Adrenal gland (tissue), 12 donors: ENCODE results near the gene PCDHGA5. TPM values are rescaled to one million over a fixed set of nuclear protein-coding genes. Genes with fewer than 3 reads are reported as not detected.
"Not testable (repeated sequence)": the region's sequence is repeated elsewhere in the genome, so short reads cannot be mapped to it uniquely, and the experiment has no call there.

Experiments used
- DNase-seq, 7 donors: peaks; one replicate each; pipeline ENCODE4 v3.0.0-alpha.2; 2019 to 2020
- H3K27ac ChIP-seq, 5 donors: fragments of 200-600 bp; sonication (generic) in 4 of 5; 1 replicate in 3 of 5; 2 replicates in 2 of 5; pipeline versions ENCODE4 v1.5.1 to v1.8.0; 2016 to 2020; ENCODE audit warnings: mild to moderate bottlenecking in 1 of 5
- H3K27me3 ChIP-seq: fragments of 200-600 bp; 2 replicates; pipeline ENCODE4 v1.8.0; 2021
- H3K36me3 ChIP-seq, 2 donors: fragments of 200-600 bp; replicated peaks in 1 of 2; 1 replicate in 1 of 2; 2 replicates in 1 of 2; pipeline versions ENCODE4 v1.5.1 to v1.8.0; 2018 to 2022
- H3K4me1 ChIP-seq, 2 donors: fragments of 200-600 bp; replicated peaks in 1 of 2; 1 replicate in 1 of 2; 2 replicates in 1 of 2; pipeline versions ENCODE4 v1.5.1 to v1.8.0; 2018 to 2021
- H3K4me3 ChIP-seq, 4 donors: fragments of 200-600 bp; sonication (generic) in 3 of 4; one replicate each; pipeline ENCODE4 v1.5.1; 2016 to 2018
- H3K9me3 ChIP-seq, 3 donors: fragments of 200-600 bp; sonication (generic) in 1 of 3; replicated peaks in 1 of 3; 1 replicate in 2 of 3; 2 replicates in 1 of 3; pipeline versions ENCODE4 v1.5.1 to v1.8.0; 2016 to 2021
- CTCF ChIP-seq, 6 experiments: fragments of 450-650 bp in 4 of 6; fragments of 200-600 bp in 2 of 6; sonication (generic) in 1 of 6; IDR thresholded peaks; 1 replicate in 5 of 6; 2 replicates in 1 of 6; pipeline versions ENCODE4 v1.5.1 to v1.8.0; 2016 to 2021; ENCODE audit warnings: antibody characterized with exemption in 6 of 6, mild to moderate bottlenecking in 2 of 6, moderate library complexity in 1 of 6
- POLR2A ChIP-seq, 2 donors: fragments of 450-650 bp; IDR thresholded peaks; one replicate each; pipeline ENCODE4 v1.6.1; 2017; ENCODE audit warnings: antibody characterized with exemption in 2 of 2, mild to moderate bottlenecking in 2 of 2, moderate library complexity in 1 of 2
- WGBS, 4 donors: extraction: QIAGEN DNeasy Blood & Tissue Kit in 2 of 4; methylation state at CpG; one replicate each; pipeline versions ENCODE4 v1.1.5 to v1.1.7; 2013 to 2017; 5-methylcytosine and 5-hydroxymethylcytosine counted together
- intact Hi-C, 2 donors: fragments of 100-400 bp; cut with DNase I; formaldehyde crosslinking; loops; one replicate each; pipeline versions ENCODE4 v1.14.1 to v1.15.0; 2022 to 2023
- polyA plus RNA-seq, 3 donors: library from polyadenylated mRNA; stranded (reverse); fragments of 200-250 nt in 2 of 3; fragments of 350-450 nt in 1 of 3; fragmentation: Illumina TruSeq in 1 of 3; extraction: RNeasy Lipid Tissue Mini Kit (QIAGEN cat#74804) in 1 of 3; gene quantifications; one replicate each; pipeline ENCODE4 v1.2.3, GENCODE V29; 2013 to 2014
- total RNA-seq, 9 donors: library from RNA; depleted of rRNA in 4 of 9; stranded (reverse); fragments of >200 nt in 4 of 9; fragments of 120-200 nt in 1 of 9; fragmentation: NEBNext Ultra II Directional in 1 of 9; extraction: Animal tissue kit (Norgen Biotek cat#: 25700) in 1 of 9; gene quantifications; one replicate each; pipeline versions ENCODE4 v1.1.0 to v1.2.4, GENCODE V29; 2013 to 2023
- donor health status: healthy with polysubstance abuse.
- donor health status: Bipolar disorder and iron deficiency.
- donor health status: DM: yes; HTN: yes; CAD: no.
- donor health status: DM: no; HTN: no; CAD: no.
- donor health status: DM: no; HTN: no; CAD: no.
- donor health status: DM: yes; HTN: yes; CAD: no.

PCDHGA5 gene
- total and polyA plus RNA-seq, 12 donors, result 0.24 to 5.9 (median 1.7) TPM

- 17 to 31% (median 21%) methylated on average over 15 to 21 of the region's 21 CpGs for WGBS, 4 donors
- Histone ChIP-seq H3K4me1 (no peaks in the 10 kb centered on the region), H3K36me3 (no peaks in the 10 kb centered on the region), H3K27ac (no peak within 1 kb of the TSS), H3K4me3 (no peak within 1 kb of the TSS), H3K9me3 (peaks cover 0 to 2% (median 0%) of the 10 kb centered on the region in 3 donors), H3K27me3 (peaks cover 5% of the 10 kb centered on the region)
- DNase-seq, result peak in 1 of 7 donors; percentile 27
- TF ChIP-seq CTCF (IDR thresholded peaks at IDR 0.05) (peak in 1 of 6 experiments; percentile 11), POLR2A (IDR thresholded peaks at IDR 0.05) (no peak)
- intact Hi-C loops, result no loop called here
These were observed 33.5 kb upstream of the PCDHGA5 start, which contains the start of gene PCDHGA1 for GRCh38 chr5:141330299-141331080. Gene PCDHGA1 (plus strand): TSS chr5:141330514.

- H3K4me1 ChIP-seq, H3K27me3 ChIP-seq, intact Hi-C loops, DNase-seq, H3K36me3 ChIP-seq, H3K9me3 ChIP-seq, H3K27ac ChIP-seq, H3K4me3 ChIP-seq: not testable (repeated sequence)
- WGBS, 4 donors, result 19 to 58% (median 33%) methylated on average over 4 to 39 of the region's 39 CpGs
These were observed 31.4 kb upstream of the PCDHGA5 start for GRCh38 chr5:141332571-141332970.

- intact Hi-C loops, result no loop called here
- 7 to 17% (median 10%) methylated on average over 10 to 27 of the region's 27 CpGs for WGBS, 4 donors
- H3K36me3 ChIP-seq, result no peaks in the 10 kb centered on the region
These were observed 25.2 kb upstream of the PCDHGA5 start, which contains the start of gene PCDHGA2 for GRCh38 chr5:141338538-141339306. Gene PCDHGA2 (plus strand): TSS chr5:141338760.

GRCh38 chr5:141340781-141341354, 23.1 kb upstream of the PCDHGA5 start:
- H3K4me1 ChIP-seq, H3K9me3 ChIP-seq, H3K36me3 ChIP-seq, DNase-seq, H3K4me3 ChIP-seq, intact Hi-C loops, H3K27me3 ChIP-seq, H3K27ac ChIP-seq: not testable (repeated sequence)
- 49 to 85% (median 59%) methylated on average over 21 to 44 of the region's 45 CpGs for WGBS, 4 donors

More at GRCh38 chr5:141338538-141339306, 25.2 kb upstream of the PCDHGA5 start, which contains the start of gene PCDHGA2:
- TF ChIP-seq POLR2A (IDR thresholded peaks at IDR 0.05) (no peak), CTCF (IDR thresholded peaks at IDR 0.05) (peak in 3 of 6 experiments; percentile 30 to 43 (median 37))
- no peak for DNase-seq
- H3K27me3 ChIP-seq, result no peaks in the 10 kb centered on the region
- peak within 1 kb of the TSS in 1 of 4 donors; percentile 9 for H3K4me3 ChIP-seq
- peaks cover 0 to 10% (median 0%) of the 10 kb centered on the region in 3 donors for H3K9me3 ChIP-seq
- no peaks in the 10 kb centered on the region for H3K4me1 ChIP-seq
- no peak within 1 kb of the TSS for H3K27ac ChIP-seq

- WGBS, 4 donors, result 12 to 39% (median 17%) methylated on average over 1 of the region's 1 CpG
- H3K27ac ChIP-seq, result no peak overlapping the region
- H3K4me3 ChIP-seq, result no peak overlapping the region
- TF ChIP-seq CTCF (IDR thresholded peaks at IDR 0.05) (no peak), POLR2A (IDR thresholded peaks at IDR 0.05) (no peak)
- intact Hi-C loops, result no loop called here
- H3K27me3 ChIP-seq, result no peaks in the 10 kb centered on the region
- H3K9me3 ChIP-seq, result peaks cover 0 to 15% (median 10%) of the 10 kb centered on the region in 3 donors
- DNase-seq, result no peak
- no peaks in the 10 kb centered on the region for H3K4me1 ChIP-seq
- no peaks in the 10 kb centered on the region for H3K36me3 ChIP-seq
These were observed 21.2 kb upstream of the PCDHGA5 start for GRCh38 chr5:141342773-141343172.
